Ovary (tissue), 3 donors: ENCODE measurements around the gene OR2T11.

Source experiments
- POLR2A ChIP-seq: fragments of 450-650 bp; IDR thresholded peaks from one replicate; pipeline ENCODE4 v1.6.1; 2017; ENCODE audit warnings: antibody characterized with exemption, mild to moderate bottlenecking, moderate library complexity
- TF ChIP-seq, protein P1 (sequence below), 3 donors: fragments of 450-650 bp in 2 of 3; fragments of 200-600 bp in 1 of 3; IDR thresholded peaks; one replicate each; pipeline versions ENCODE4 v1.5.1 to v1.8.0; 2016 to 2022; ENCODE audit warnings: antibody characterized with exemption in 3 of 3, mild to moderate bottlenecking in 1 of 3
- donor health status: DM: no; HTN: no; CAD: no.

DNA sequence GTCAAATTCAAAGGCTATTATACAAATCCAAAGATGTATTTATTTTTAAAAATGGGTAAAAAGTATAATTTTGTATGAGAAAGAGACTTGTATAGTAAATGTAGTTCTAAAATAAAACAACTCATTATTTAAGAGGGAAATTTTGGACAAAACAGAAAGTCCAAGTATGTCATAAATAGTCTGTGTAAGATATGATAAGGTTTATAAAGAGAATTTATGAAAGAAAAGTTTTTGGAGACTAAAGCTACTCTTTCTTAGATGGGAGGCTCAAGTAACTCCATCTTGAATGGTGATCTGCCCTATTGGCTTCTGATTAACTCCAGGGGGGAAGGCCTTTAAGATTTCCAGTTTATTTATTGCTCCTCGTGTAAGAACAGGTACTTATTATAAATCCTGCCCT lies 35.1 kb upstream of the OR2T11 start:
- TF ChIP-seq, protein P1, sequence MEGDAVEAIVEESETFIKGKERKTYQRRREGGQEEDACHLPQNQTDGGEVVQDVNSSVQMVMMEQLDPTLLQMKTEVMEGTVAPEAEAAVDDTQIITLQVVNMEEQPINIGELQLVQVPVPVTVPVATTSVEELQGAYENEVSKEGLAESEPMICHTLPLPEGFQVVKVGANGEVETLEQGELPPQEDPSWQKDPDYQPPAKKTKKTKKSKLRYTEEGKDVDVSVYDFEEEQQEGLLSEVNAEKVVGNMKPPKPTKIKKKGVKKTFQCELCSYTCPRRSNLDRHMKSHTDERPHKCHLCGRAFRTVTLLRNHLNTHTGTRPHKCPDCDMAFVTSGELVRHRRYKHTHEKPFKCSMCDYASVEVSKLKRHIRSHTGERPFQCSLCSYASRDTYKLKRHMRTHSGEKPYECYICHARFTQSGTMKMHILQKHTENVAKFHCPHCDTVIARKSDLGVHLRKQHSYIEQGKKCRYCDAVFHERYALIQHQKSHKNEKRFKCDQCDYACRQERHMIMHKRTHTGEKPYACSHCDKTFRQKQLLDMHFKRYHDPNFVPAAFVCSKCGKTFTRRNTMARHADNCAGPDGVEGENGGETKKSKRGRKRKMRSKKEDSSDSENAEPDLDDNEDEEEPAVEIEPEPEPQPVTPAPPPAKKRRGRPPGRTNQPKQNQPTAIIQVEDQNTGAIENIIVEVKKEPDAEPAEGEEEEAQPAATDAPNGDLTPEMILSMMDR (IDR thresholded peaks at IDR 0.05) = no peak
- TF ChIP-seq POLR2A = no peak
